Astrocyte (in vitro differentiated cells and primary cell): ENCODE data around the gene SOX13.

Source experiments
- EZH2 ChIP-seq: IDR thresholded peaks from 2 replicates; pipeline ENCODE4 v1.6.1; 2012; ENCODE audit warnings: mild to moderate bottlenecking, low read length, inconsistent platforms; ENCODE audit not compliant: insufficient read depth
- TF ChIP-seq, protein P1 (sequence below): IDR thresholded peaks from 2 replicates; pipeline ENCODE4 v1.5.1; 2011; ENCODE audit warnings: low read depth, mild to moderate bottlenecking, inconsistent platforms, low read length, moderate library complexity; ENCODE audit not compliant: insufficient read depth

GRCh38 chr1:204125759-204126351, 52.9 kb downstream of the SOX13 start:
- TF ChIP-seq EZH2: no peak
- TF ChIP-seq, protein P1, sequence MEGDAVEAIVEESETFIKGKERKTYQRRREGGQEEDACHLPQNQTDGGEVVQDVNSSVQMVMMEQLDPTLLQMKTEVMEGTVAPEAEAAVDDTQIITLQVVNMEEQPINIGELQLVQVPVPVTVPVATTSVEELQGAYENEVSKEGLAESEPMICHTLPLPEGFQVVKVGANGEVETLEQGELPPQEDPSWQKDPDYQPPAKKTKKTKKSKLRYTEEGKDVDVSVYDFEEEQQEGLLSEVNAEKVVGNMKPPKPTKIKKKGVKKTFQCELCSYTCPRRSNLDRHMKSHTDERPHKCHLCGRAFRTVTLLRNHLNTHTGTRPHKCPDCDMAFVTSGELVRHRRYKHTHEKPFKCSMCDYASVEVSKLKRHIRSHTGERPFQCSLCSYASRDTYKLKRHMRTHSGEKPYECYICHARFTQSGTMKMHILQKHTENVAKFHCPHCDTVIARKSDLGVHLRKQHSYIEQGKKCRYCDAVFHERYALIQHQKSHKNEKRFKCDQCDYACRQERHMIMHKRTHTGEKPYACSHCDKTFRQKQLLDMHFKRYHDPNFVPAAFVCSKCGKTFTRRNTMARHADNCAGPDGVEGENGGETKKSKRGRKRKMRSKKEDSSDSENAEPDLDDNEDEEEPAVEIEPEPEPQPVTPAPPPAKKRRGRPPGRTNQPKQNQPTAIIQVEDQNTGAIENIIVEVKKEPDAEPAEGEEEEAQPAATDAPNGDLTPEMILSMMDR: no peak
